HepG2 (cell line): ENCODE results near the gene SOCS3. TPM values are rescaled to one million over a fixed set of nuclear protein-coding genes. Genes with fewer than 3 reads are reported as not detected.

Source experiments
- EED ChIP-seq: sonication (generic); formaldehyde crosslinking; IDR thresholded peaks from 2 replicates; pipeline ENCODE4 v1.5.0; 2020; ENCODE audit warnings: mild to moderate bottlenecking, missing genetic modification reagents
- ETV6 ChIP-seq: sonication (generic); formaldehyde crosslinking; conservative IDR thresholded peaks from 2 replicates; pipeline ENCODE4 v1.4.0; 2020; ENCODE audit warnings: missing genetic modification reagents
- GABPB1 ChIP-seq: IDR thresholded peaks from 2 replicates; pipeline ENCODE4 v1.6.1; 2016; ENCODE audit warnings: mild to moderate bottlenecking, missing genetic modification reagents, moderate library complexity, missing compliant biosample characterization
- JUND ChIP-seq: sonication (generic); formaldehyde crosslinking; IDR thresholded peaks from 2 replicates; pipeline ENCODE4 v1.8.0; 2022; ENCODE audit warnings: mild to moderate bottlenecking, missing genetic modification reagents
- KDM2A ChIP-seq: sonication (generic); formaldehyde crosslinking; IDR thresholded peaks from 2 replicates; pipeline ENCODE4 v1.4.0; 2020; ENCODE audit warnings: low read depth, missing genetic modification reagents, borderline replicate concordance
- KLF16 ChIP-seq, 2 experiments: sonication (generic) in 1 of 2; formaldehyde crosslinking in 1 of 2; IDR thresholded peaks; 2 replicates each; pipeline versions ENCODE4 v1.6.1 to v1.8.0; 2016 to 2023; ENCODE audit warnings: missing genetic modification reagents in 2 of 2, missing compliant biosample characterization in 1 of 2
- MTA1 ChIP-seq: sonication (generic); formaldehyde crosslinking; IDR thresholded peaks from 2 replicates; pipeline ENCODE4 v1.4.0; 2020; ENCODE audit warnings: missing genetic modification reagents, mild to moderate bottlenecking, borderline replicate concordance
- MYC ChIP-seq: sonication (generic); formaldehyde crosslinking; IDR thresholded peaks from 2 replicates; pipeline ENCODE4 v1.9.0; 2021; ENCODE audit warnings: missing genetic modification reagents, borderline replicate concordance
- PCBP1 ChIP-seq: fragments of 200-400 bp; formaldehyde crosslinking; IDR thresholded peaks from 2 replicates; pipeline ENCODE4 v1.6.1; 2017; ENCODE audit warnings: mild to moderate bottlenecking, low read depth, low read length, borderline replicate concordance
- RNF2 ChIP-seq: fragments of 450-650 bp; conservative IDR thresholded peaks from 2 replicates; pipeline ENCODE4 v1.6.1; 2016; ENCODE audit warnings: low read depth
- ZNF34 ChIP-seq: sonication (generic); formaldehyde crosslinking; IDR thresholded peaks from 2 replicates; pipeline ENCODE4 v1.4.0; 2020; ENCODE audit warnings: mild to moderate bottlenecking, missing genetic modification reagents, borderline replicate concordance
- ZNF451 ChIP-seq: sonication (generic); formaldehyde crosslinking; IDR thresholded peaks from 2 replicates; pipeline ENCODE4 v1.5.0; 2020; ENCODE audit warnings: mild to moderate bottlenecking, missing genetic modification reagents
- polyA plus RNA-seq, 8 experiments: library from polyadenylated mRNA; depleted of rRNA in 3 of 8; stranded (reverse) in 7 of 8; unstranded in 1 of 8; fragments of >200 nt; fragmentation: Illumina TruSeq in 4 of 8; extraction: Trizol in 4 of 8; gene quantifications; 2 replicates each; pipeline versions ENCODE4 v1.2.1 to v1.2.3, GENCODE V29; 2011 to 2016; ENCODE audit warnings: low read depth in 4 of 8, missing spikeins in 1 of 8, mixed read lengths in 1 of 8; ENCODE audit not compliant: insufficient read depth in 1 of 8
- total RNA-seq, 5 experiments: library from RNA; depleted of rRNA; stranded (reverse); fragments of >200 nt; fragmentation: Illumina TruSeq; extraction: Trizol; gene quantifications; 2 replicates each; pipeline ENCODE4 v1.2.3, GENCODE V29; 2016; ENCODE audit warnings: low read depth in 1 of 5
- TF ChIP-seq, protein P1 (sequence below): sonication (generic); formaldehyde crosslinking; IDR thresholded peaks from 2 replicates; pipeline ENCODE4 v1.4.0; 2020; ENCODE audit warnings: missing genetic modification reagents
- TF ChIP-seq, protein P2 (sequence below): sonication (generic); formaldehyde crosslinking; IDR thresholded peaks from 2 replicates; pipeline ENCODE4 v1.5.1; 2020; ENCODE audit warnings: mild to moderate bottlenecking, missing genetic modification reagents, moderate library complexity
- TF ChIP-seq, protein P3 (sequence below): fragments of 450-650 bp; IDR thresholded peaks from 2 replicates; pipeline ENCODE4 v1.6.1; 2016
- TF ChIP-seq, protein P4 (sequence below): IDR thresholded peaks from 2 replicates; pipeline ENCODE4 v1.6.1; 2016; ENCODE audit warnings: missing compliant biosample characterization, missing genetic modification reagents, borderline replicate concordance
- TF ChIP-seq, protein P5 (sequence below): sonication (generic); formaldehyde crosslinking; IDR thresholded peaks from 2 replicates; pipeline ENCODE4 v1.8.0; 2022; ENCODE audit warnings: missing genetic modification reagents, mild to moderate bottlenecking, moderate library complexity, borderline replicate concordance

Gene SOCS3
- total and polyA plus RNA-seq, 2 of the 13 experiments (the other 11 are each of a cell fraction or from before 2014, with no cell fraction given), result 0.77 to 2.4 TPM

DNA sequence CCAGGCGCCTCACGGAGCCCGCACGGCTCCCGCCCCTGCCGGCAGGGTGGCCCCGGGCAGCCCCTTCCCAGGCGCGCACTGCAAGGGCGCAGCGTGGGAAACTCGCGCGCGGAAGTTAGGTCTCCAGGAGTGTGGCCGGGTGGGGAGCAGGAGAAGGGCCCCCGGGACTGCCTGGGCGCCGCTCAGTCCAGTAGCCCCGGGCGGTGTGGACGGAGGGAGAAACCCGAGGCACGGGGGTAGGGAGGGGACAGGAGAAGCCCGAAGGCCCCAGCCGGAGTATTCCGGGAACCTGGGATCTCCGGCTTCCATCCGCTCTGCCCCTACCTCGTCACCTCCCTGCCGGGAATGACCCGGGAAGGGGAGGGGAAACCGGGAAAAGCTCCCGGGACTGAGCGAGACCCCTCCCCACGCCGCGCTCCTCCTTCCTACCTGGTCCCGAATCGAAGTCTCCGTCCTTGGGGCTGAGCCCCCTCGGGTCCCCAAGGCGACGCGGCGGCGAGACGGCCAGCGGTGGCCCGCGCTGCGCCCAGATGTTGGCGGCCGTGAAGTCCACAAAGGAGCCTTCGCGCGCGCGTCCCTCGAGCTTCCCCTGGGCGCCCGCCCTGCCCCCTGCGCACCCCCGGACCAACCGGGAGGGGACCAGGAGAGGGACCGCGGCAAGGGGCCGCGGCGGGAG, 418 bp downstream of the SOCS3 start (continued):
- TF ChIP-seq RNF2 (0 out of 2 replicates have a peak, but pooled peaks have one; percentile 61), ZNF451 (CRISPR knock-in tag) (0 out of 2 replicates have a peak, but pooled peaks have one; percentile 12), KLF16 (CRISPR knock-in tag; IDR thresholded peaks at IDR 0.05) (peak in 1 of 2 experiments; percentile 7; a peak in 1 of 4 replicates), MYC (CRISPR knock-in tag) (0 out of 2 replicates have a peak, but pooled peaks have one; percentile 16), EED (CRISPR knock-in tag) (peak; percentile 59), MTA1 (peak; percentile 53; the same call in 1 of the 2 replicates), ETV6 (CRISPR knock-in tag) (0 out of 2 replicates have a peak, but pooled peaks have one; percentile 24), ZNF34 (no peak), KDM2A (peak; percentile 65), PCBP1 (0 out of 2 replicates have a peak, but pooled peaks have one; percentile 77), GABPB1 (peak; percentile 25; the same call in 1 of the 2 replicates), JUND (CRISPR knock-in tag) (no peak)
- TF ChIP-seq, protein P1, sequence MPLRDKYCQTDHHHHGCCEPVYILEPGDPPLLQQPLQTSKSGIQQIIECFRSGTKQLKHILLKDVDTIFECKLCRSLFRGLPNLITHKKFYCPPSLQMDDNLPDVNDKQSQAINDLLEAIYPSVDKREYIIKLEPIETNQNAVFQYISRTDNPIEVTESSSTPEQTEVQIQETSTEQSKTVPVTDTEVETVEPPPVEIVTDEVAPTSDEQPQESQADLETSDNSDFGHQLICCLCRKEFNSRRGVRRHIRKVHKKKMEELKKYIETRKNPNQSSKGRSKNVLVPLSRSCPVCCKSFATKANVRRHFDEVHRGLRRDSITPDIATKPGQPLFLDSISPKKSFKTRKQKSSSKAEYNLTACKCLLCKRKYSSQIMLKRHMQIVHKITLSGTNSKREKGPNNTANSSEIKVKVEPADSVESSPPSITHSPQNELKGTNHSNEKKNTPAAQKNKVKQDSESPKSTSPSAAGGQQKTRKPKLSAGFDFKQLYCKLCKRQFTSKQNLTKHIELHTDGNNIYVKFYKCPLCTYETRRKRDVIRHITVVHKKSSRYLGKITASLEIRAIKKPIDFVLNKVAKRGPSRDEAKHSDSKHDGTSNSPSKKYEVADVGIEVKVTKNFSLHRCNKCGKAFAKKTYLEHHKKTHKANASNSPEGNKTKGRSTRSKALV (CRISPR knock-in tag), result peak; percentile 92
- TF ChIP-seq, protein P2, sequence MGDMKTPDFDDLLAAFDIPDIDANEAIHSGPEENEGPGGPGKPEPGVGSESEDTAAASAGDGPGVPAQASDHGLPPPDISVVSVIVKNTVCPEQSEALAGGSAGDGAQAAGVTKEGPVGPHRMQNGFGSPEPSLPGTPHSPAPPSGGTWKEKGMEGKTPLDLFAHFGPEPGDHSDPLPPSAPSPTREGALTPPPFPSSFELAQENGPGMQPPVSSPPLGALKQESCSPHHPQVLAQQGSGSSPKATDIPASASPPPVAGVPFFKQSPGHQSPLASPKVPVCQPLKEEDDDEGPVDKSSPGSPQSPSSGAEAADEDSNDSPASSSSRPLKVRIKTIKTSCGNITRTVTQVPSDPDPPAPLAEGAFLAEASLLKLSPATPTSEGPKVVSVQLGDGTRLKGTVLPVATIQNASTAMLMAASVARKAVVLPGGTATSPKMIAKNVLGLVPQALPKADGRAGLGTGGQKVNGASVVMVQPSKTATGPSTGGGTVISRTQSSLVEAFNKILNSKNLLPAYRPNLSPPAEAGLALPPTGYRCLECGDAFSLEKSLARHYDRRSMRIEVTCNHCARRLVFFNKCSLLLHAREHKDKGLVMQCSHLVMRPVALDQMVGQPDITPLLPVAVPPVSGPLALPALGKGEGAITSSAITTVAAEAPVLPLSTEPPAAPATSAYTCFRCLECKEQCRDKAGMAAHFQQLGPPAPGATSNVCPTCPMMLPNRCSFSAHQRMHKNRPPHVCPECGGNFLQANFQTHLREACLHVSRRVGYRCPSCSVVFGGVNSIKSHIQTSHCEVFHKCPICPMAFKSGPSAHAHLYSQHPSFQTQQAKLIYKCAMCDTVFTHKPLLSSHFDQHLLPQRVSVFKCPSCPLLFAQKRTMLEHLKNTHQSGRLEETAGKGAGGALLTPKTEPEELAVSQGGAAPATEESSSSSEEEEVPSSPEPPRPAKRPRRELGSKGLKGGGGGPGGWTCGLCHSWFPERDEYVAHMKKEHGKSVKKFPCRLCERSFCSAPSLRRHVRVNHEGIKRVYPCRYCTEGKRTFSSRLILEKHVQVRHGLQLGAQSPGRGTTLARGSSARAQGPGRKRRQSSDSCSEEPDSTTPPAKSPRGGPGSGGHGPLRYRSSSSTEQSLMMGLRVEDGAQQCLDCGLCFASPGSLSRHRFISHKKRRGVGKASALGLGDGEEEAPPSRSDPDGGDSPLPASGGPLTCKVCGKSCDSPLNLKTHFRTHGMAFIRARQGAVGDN (CRISPR knock-in tag), result peak; percentile 18
- TF ChIP-seq, protein P3, sequence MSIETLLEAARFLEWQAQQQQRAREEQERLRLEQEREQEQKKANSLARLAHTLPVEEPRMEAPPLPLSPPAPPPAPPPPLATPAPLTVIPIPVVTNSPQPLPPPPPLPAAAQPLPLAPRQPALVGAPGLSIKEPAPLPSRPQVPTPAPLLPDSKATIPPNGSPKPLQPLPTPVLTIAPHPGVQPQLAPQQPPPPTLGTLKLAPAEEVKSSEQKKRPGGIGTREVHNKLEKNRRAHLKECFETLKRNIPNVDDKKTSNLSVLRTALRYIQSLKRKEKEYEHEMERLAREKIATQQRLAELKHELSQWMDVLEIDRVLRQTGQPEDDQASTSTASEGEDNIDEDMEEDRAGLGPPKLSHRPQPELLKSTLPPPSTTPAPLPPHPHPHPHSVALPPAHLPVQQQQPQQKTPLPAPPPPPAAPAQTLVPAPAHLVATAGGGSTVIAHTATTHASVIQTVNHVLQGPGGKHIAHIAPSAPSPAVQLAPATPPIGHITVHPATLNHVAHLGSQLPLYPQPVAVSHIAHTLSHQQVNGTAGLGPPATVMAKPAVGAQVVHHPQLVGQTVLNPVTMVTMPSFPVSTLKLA, result no peak
- TF ChIP-seq, protein P4, sequence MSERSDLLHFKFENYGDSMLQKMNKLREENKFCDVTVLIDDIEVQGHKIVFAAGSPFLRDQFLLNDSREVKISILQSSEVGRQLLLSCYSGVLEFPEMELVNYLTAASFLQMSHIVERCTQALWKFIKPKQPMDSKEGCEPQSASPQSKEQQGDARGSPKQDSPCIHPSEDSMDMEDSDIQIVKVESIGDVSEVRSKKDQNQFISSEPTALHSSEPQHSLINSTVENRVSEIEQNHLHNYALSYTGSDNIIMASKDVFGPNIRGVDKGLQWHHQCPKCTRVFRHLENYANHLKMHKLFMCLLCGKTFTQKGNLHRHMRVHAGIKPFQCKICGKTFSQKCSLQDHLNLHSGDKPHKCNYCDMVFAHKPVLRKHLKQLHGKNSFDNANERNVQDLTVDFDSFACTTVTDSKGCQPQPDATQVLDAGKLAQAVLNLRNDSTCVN (CRISPR knock-in tag), result peak; percentile 37; the same call in 1 of the 2 replicates
- TF ChIP-seq, protein P5, sequence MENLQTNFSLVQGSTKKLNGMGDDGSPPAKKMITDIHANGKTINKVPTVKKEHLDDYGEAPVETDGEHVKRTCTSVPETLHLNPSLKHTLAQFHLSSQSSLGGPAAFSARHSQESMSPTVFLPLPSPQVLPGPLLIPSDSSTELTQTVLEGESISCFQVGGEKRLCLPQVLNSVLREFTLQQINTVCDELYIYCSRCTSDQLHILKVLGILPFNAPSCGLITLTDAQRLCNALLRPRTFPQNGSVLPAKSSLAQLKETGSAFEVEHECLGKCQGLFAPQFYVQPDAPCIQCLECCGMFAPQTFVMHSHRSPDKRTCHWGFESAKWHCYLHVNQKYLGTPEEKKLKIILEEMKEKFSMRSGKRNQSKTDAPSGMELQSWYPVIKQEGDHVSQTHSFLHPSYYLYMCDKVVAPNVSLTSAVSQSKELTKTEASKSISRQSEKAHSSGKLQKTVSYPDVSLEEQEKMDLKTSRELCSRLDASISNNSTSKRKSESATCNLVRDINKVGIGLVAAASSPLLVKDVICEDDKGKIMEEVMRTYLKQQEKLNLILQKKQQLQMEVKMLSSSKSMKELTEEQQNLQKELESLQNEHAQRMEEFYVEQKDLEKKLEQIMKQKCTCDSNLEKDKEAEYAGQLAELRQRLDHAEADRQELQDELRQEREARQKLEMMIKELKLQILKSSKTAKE (CRISPR knock-in tag), result 0 out of 2 replicates have a peak, but pooled peaks have one; percentile 34
